Effector memory CD8-positive, alpha-beta T cell (primary cell): ENCODE results near the gene FRMD3.

ENCODE experiments used
- ATAC-seq: fragments of 150-1000 bp; cut with Tn5 transposase; replicated peaks from 2 replicates; pipeline ENCODE4 v1.10.0; 2021; ENCODE audit warnings: mild to moderate bottlenecking, moderate library complexity
- DNase-seq, 3 experiments: peaks; one replicate each; pipeline ENCODE4 v3.0.0; 2021
- H3K27ac Mint-ChIP-seq, 2 donors: one replicate each; pipeline ENCODE4 v1.8.0; 2022; ENCODE audit warnings: mild to moderate bottlenecking in 2 of 2, mixed read lengths in 2 of 2, moderate library complexity in 2 of 2
- H3K27me3 Mint-ChIP-seq, 2 donors: one replicate each; pipeline ENCODE4 v1.8.0; 2022; ENCODE audit warnings: mixed read lengths in 2 of 2
- H3K36me3 Mint-ChIP-seq: one replicate; pipeline ENCODE4 v1.8.0; 2022; ENCODE audit warnings: mild to moderate bottlenecking, moderate library complexity, mixed read lengths; ENCODE audit not compliant: insufficient read depth
- H3K4me1 Mint-ChIP-seq, 2 donors: one replicate each; pipeline ENCODE4 v1.8.0; 2022; ENCODE audit warnings: low read depth in 2 of 2, mixed read lengths in 2 of 2
- H3K4me3 Mint-ChIP-seq, 2 donors: one replicate each; pipeline ENCODE4 v1.8.0; 2022; ENCODE audit warnings: mild to moderate bottlenecking in 2 of 2, mixed read lengths in 2 of 2, moderate library complexity in 2 of 2
- H3K9me3 Mint-ChIP-seq, 2 donors: one replicate each; pipeline ENCODE4 v1.8.0; 2022; ENCODE audit warnings: mixed read lengths in 2 of 2

FRMD3 gene

DNA sequence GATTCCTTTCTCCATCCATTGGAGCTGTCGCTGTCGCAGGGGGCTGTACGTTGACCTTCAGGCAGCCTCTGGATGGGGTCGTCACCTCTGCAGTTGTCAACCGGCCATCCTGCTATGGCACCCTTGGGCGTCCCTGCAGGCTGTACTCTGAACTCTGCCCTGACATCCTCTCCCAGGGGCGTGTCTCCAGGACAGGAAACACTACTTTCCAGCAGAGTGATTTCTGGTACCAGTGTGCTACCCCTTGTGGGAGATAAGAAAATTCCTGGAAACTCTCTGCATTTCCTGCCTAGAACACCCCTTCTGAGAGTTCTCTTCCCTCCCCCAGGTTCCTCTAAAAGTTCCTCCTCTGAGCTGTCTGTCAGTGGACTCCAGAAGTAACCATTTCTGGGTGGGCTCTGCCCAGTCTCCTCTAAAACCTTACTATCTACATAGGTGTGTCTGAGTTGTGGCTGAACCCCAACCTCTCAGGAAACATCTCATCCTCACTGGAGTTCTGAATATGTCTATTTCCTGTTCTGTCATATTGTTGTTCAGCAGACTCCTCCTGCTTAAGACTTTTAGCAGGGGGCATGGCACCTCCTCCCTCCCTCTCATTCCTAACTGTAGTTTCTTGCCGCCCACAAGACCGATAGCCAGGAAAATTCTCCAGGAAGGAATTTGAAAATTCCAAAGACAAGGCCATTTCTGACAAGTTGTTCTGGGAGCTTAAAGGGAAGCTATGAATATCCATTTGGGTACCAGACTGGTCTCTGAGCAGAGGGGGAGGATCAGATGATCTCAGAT lies 329.9 kb downstream of the FRMD3 start:
- no peaks in the 10 kb centered on the region for H3K27me3 Mint-ChIP-seq
- no peak overlapping the region for H3K4me3 Mint-ChIP-seq
- no peaks in the 10 kb centered on the region for H3K4me1 Mint-ChIP-seq
- H3K9me3 Mint-ChIP-seq, result peaks cover 0 to 8% of the 10 kb centered on the region in 2 donors
- H3K27ac Mint-ChIP-seq, result no peak overlapping the region
- H3K36me3 Mint-ChIP-seq, result no peaks in the 10 kb centered on the region
- DNase-seq (no peak), ATAC-seq (no peak)

DNA sequence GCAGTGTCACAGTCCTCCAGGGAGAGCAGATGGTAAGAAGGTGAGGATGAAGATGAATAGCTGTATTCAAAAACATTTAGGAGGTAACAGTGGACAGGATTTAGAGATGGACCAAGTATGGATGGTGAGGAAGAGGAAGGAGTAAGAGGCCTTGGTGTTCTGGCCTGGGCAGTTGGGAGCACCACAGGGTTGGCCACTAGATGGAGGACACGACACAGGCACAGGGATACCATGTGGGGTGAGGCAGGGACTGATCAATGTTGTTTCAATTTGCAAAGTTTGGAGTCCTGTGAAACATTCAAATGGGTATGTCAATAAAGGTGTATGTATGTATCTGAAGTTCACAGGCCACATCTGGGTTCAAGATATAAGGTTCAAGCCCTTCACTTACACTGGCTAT lies 334.2 kb downstream of the FRMD3 start:
- H3K27me3 Mint-ChIP-seq, result peaks cover 0 to 9% of the 10 kb centered on the region in 2 donors
- no peak overlapping the region for H3K4me3 Mint-ChIP-seq
- peaks cover 0 to 8% of the 10 kb centered on the region in 2 donors for H3K9me3 Mint-ChIP-seq
- no peak overlapping the region for H3K27ac Mint-ChIP-seq
- H3K36me3 Mint-ChIP-seq, result no peaks in the 10 kb centered on the region
- DNase-seq (no peak), ATAC-seq (no peak)
- no peaks in the 10 kb centered on the region for H3K4me1 Mint-ChIP-seq

DNA sequence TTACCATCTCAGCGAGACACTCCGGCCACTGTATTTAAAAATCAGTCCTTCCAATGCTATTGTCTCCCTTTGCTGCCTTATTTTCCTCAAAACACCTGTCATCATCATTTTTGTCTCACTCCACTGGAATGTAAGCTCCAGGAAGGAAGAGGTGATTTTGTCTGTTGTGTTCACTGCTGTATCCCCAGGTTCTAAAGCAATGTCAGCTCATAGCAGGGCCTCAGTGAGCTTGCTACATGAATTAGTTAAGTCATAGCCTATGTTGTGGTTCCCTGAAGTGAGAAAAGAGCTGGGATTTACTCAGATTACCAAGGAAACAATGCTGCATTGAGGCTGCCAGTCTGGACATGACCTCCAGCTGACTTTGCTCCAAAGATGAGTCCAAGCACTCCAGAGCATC lies 337.7 kb downstream of the FRMD3 start:
- Mint-ChIP-seq H3K4me1 (no peaks in the 10 kb centered on the region), H3K36me3 (no peaks in the 10 kb centered on the region), H3K9me3 (peaks cover 0 to 5% of the 10 kb centered on the region in 2 donors), H3K27ac (no peak overlapping the region), H3K27me3 (peaks cover 0 to 9% of the 10 kb centered on the region in 2 donors), H3K4me3 (no peak overlapping the region)
- DNase-seq (no peak), ATAC-seq (no peak)

DNA sequence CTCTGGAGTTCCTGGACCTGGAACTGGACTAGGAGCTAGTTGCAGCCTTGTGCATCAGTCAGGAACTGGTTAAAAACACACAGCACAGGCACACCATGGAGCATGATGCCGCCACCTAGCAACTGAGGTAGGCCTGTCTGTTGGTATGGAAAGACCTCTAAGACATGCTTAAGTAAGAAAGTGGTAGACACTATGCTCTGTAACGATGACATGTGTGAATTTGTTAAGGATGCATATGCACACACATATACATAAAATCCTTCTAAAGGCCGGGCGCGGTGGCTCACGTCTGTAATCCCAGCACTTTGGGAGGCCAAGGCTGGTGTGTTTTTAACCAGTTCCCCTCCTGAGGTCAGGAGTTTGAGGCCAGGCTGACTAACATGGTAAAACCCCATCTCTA lies 338.4 kb downstream of the FRMD3 start:
- no peak for ATAC-seq
- H3K9me3 Mint-ChIP-seq, result peaks cover 0 to 5% of the 10 kb centered on the region in 2 donors
- H3K36me3 Mint-ChIP-seq, result no peaks in the 10 kb centered on the region
- no peak for DNase-seq
- H3K27ac Mint-ChIP-seq, result no peak overlapping the region
- no peak overlapping the region for H3K4me3 Mint-ChIP-seq
- no peaks in the 10 kb centered on the region for H3K4me1 Mint-ChIP-seq
- peaks cover 0 to 15% of the 10 kb centered on the region in 2 donors for H3K27me3 Mint-ChIP-seq

DNA sequence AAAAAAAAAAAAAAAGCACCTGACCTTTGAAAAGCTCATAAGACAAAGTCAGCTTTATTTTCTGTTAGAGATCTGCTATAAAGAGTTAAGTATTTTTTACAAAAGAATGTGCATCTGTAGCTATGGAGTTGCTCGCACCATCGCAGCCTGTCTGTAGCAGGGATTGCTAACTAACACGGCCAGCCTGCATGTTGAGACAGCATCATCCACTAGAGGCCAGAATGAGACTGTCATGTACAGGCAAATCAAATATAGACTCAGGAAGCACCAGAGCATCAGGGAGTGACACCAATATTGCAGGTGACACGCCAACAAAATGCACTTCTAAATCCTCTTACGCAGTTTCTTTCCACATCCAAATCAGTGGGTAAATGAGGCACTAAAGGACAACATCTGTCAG lies 339.0 kb downstream of the FRMD3 start:
- Mint-ChIP-seq H3K36me3 (no peaks in the 10 kb centered on the region), H3K27ac (no peak overlapping the region), H3K9me3 (peaks cover 0 to 5% of the 10 kb centered on the region in 2 donors), H3K27me3 (peaks cover 0 to 20% of the 10 kb centered on the region in 2 donors), H3K4me3 (no peak overlapping the region), H3K4me1 (no peaks in the 10 kb centered on the region)
- ATAC-seq, result no peak
- DNase-seq, result no peak

DNA sequence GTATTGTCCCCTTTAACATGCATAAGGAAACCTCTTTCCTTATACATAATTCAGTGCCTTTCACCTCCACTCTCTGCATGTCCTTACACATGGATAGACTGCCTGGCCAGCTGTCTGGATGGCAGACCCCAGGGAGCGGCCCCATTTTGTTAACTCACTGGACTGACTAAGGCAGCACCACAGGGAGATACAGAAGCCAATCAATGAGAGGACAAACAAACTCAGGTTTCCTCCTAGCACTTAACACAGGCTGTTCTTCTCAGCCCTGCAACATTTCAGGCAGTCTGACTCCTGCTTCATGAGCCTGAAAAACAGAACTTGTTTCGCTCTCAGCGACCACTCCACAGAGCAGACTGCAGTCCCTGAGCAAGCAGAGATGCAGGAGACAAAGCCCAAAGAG lies 339.8 kb downstream of the FRMD3 start:
- H3K4me3 Mint-ChIP-seq, result no peak overlapping the region
- ATAC-seq, result no peak
- peaks cover 0 to 1% of the 10 kb centered on the region in 2 donors for H3K9me3 Mint-ChIP-seq
- no peaks in the 10 kb centered on the region for H3K4me1 Mint-ChIP-seq
- no peak for DNase-seq
- H3K27me3 Mint-ChIP-seq, result peaks cover 0 to 24% of the 10 kb centered on the region in 2 donors
- H3K36me3 Mint-ChIP-seq, result no peaks in the 10 kb centered on the region
- H3K27ac Mint-ChIP-seq, result no peak overlapping the region

DNA sequence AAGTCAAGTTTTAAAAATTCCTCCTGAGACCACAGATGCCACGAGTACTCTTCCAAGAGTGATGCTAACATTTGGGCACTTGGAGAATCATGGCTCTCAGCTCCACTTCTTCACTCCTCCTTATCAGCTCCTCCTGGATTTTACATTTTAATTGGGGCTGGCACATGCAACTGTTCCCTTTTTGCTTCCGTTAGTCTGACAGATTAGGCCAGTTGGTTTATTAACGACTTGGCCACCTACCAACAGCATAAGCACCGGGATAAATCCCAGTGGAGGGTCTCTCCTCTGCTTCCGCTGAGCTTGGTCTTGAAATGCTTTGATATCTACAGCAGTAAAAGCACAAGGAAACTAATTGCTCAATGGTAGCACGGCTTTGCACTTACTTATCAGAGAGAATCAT lies 340.6 kb downstream of the FRMD3 start:
- Mint-ChIP-seq H3K4me3 (no peak overlapping the region), H3K4me1 (no peaks in the 10 kb centered on the region), H3K9me3 (peaks cover 0 to 1% of the 10 kb centered on the region in 2 donors), H3K27me3 (peaks cover 0 to 24% of the 10 kb centered on the region in 2 donors), H3K27ac (no peak overlapping the region), H3K36me3 (no peaks in the 10 kb centered on the region)
- DNase-seq, result no peak
- ATAC-seq, result no peak

DNA sequence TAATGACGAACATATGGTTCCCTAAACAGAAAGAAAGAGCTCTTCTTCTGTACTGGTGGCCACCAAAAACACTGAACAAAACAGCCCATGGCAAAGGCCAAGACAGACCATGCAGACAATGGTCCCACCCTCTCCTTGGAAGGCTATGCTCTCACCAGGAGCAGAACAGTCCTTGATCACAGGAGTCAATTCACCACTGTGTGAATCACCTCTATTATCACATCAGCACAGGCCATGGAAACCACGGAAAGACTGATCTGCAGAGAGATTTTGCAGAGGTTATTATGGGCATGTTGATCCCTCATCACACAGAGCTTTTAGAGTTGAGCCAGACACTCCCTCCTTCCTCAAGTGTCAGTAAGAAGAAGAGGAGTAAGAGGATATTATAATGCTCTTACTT lies 341.3 kb downstream of the FRMD3 start:
- H3K27ac Mint-ChIP-seq, result no peak overlapping the region
- peaks cover 0 to 1% of the 10 kb centered on the region in 2 donors for H3K9me3 Mint-ChIP-seq
- no peaks in the 10 kb centered on the region for H3K4me1 Mint-ChIP-seq
- no peak overlapping the region for H3K4me3 Mint-ChIP-seq
- H3K27me3 Mint-ChIP-seq, result peaks cover 0 to 24% of the 10 kb centered on the region in 2 donors
- no peak for ATAC-seq
- no peaks in the 10 kb centered on the region for H3K36me3 Mint-ChIP-seq
- DNase-seq, result no peak
